Stomach (tissue), 9 donors: ENCODE data around the gene P3H4. TPM values are rescaled to one million over a fixed set of nuclear protein-coding genes. Genes with fewer than 3 reads are reported as not detected.

ENCODE experiments used
- DNase-seq, 2 donors: peaks; one replicate each; pipeline versions ENCODE4 v3.0.0 to v3.0.0-alpha.2; 2013 to 2019
- H3K27ac ChIP-seq, 5 donors: fragments of 200-600 bp in 4 of 5; sonication (generic) in 4 of 5; one replicate each; pipeline ENCODE4 v1.5.1; 2013 to 2019; ENCODE audit warnings: mild to moderate bottlenecking in 1 of 5, moderate library complexity in 1 of 5
- H3K27me3 ChIP-seq, 3 donors: fragments of 200-600 bp; sonication (generic); one replicate each; pipeline ENCODE4 v1.5.1; 2017 to 2019; ENCODE audit warnings: mixed run types in 1 of 3
- H3K36me3 ChIP-seq, 4 donors: fragments of 200-600 bp; sonication (generic); 1 replicate in 3 of 4; 2 replicates in 1 of 4; pipeline ENCODE4 v1.5.1; 2016 to 2019
- H3K4me1 ChIP-seq, 4 donors: fragments of 200-600 bp; sonication (generic); one replicate each; pipeline ENCODE4 v1.5.1; 2016 to 2019
- H3K4me3 ChIP-seq, 4 donors: fragments of 200-600 bp; sonication (generic) in 3 of 4; one replicate each; pipeline ENCODE4 v1.5.1; 2016 to 2019; ENCODE audit warnings: mild to moderate bottlenecking in 1 of 4
- H3K9me3 ChIP-seq, 4 donors: fragments of 200-600 bp; sonication (generic); one replicate each; pipeline ENCODE4 v1.5.1; 2016 to 2019
- EP300 ChIP-seq: sonication (generic); formaldehyde crosslinking; IDR thresholded peaks from one replicate; pipeline ENCODE4 v1.6.1; 2017; ENCODE audit warnings: antibody characterized with exemption
- POLR2A ChIP-seq, 4 donors: fragments of 450-650 bp; IDR thresholded peaks; one replicate each; pipeline ENCODE4 v1.6.1; 2016; ENCODE audit warnings: antibody characterized with exemption in 4 of 4, control low read depth in 2 of 4, mild to moderate bottlenecking in 1 of 4, moderate library complexity in 1 of 4
- POLR2AphosphoS5 ChIP-seq, 3 donors: sonication (generic); formaldehyde crosslinking; IDR thresholded peaks; one replicate each; pipeline ENCODE4 v1.6.1; 2016; ENCODE audit warnings: antibody characterized with exemption in 3 of 3
- WGBS, 5 donors: extraction: QIAGEN DNeasy Blood & Tissue Kit in 3 of 5; methylation state at CpG; one replicate each; pipeline versions ENCODE4 v1.1.5 to v1.1.7; 2013 to 2018; 5-methylcytosine and 5-hydroxymethylcytosine counted together
- intact Hi-C: fragments of 100-400 bp; cut with DNase I; formaldehyde crosslinking; loops from one replicate; pipeline ENCODE4 v1.15.1; 2023; ENCODE audit warnings: low total_unique reads
- polyA plus RNA-seq, 3 donors: library from polyadenylated mRNA; stranded (reverse); fragments of 200-250 nt; gene quantifications; one replicate each; pipeline ENCODE4 v1.2.3, GENCODE V29; 2013
- total RNA-seq, 5 donors: library from RNA; depleted of rRNA; stranded (reverse); fragments of >200 nt; gene quantifications; one replicate each; pipeline versions ENCODE4 v1.1.0 to v1.2.3, GENCODE V29; 2014 to 2016
- TF ChIP-seq, protein P1 (sequence below), 7 experiments: fragments of 450-650 bp in 4 of 7; fragments of 200-600 bp in 3 of 7; sonication (generic) in 3 of 7; IDR thresholded peaks; one replicate each; pipeline ENCODE4 v1.5.1; 2016 to 2019; ENCODE audit warnings: antibody characterized with exemption in 7 of 7, control low read depth in 2 of 7, mild to moderate bottlenecking in 1 of 7
- donor health status: healthy with polysubstance abuse.
- donor health status: Bipolar disorder and iron deficiency.
- donor health status: healthy.

P3H4 gene
- total and polyA plus RNA-seq, 8 donors, result 4.0 to 64.6 (median 7.6) TPM

DNA sequence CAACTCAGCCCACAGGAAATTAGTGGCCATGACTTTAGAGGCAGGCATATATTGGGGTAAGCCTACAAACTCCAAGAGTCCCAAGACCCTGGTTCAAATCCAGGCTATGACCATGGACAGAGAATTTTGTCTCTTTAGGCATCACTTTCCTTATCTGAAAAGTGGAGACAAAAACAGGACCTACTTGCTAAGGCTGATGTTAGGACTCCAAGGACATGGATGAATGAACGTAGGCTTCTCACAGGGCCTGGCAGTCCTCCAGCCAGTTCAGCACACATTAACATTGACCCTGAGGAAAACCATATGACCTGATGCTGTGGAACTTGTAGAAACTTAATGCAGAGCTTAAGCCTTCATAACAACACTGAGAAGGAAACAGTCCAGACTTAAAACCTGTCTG is 2.4 kb upstream of the P3H4 start:
- no peaks in the 10 kb centered on the region for H3K9me3 ChIP-seq
- peak overlapping the region in 1 of 5 donors; percentile 85 for H3K27ac ChIP-seq
- TF ChIP-seq POLR2A (IDR thresholded peaks at IDR 0.05), result no peak
- TF ChIP-seq, protein P1, sequence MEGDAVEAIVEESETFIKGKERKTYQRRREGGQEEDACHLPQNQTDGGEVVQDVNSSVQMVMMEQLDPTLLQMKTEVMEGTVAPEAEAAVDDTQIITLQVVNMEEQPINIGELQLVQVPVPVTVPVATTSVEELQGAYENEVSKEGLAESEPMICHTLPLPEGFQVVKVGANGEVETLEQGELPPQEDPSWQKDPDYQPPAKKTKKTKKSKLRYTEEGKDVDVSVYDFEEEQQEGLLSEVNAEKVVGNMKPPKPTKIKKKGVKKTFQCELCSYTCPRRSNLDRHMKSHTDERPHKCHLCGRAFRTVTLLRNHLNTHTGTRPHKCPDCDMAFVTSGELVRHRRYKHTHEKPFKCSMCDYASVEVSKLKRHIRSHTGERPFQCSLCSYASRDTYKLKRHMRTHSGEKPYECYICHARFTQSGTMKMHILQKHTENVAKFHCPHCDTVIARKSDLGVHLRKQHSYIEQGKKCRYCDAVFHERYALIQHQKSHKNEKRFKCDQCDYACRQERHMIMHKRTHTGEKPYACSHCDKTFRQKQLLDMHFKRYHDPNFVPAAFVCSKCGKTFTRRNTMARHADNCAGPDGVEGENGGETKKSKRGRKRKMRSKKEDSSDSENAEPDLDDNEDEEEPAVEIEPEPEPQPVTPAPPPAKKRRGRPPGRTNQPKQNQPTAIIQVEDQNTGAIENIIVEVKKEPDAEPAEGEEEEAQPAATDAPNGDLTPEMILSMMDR (IDR thresholded peaks at IDR 0.05), result no peak
- no peak for TF ChIP-seq POLR2AphosphoS5 (IDR thresholded peaks at IDR 0.05)
- no peak for TF ChIP-seq EP300
- intact Hi-C loops, result no loop called here
- H3K36me3 ChIP-seq, result peaks cover 0 to 7% (median 0%) of the 10 kb centered on the region in 4 donors
- 14 to 63% (median 31%) methylated on average over 1 of the region's 1 CpG for WGBS, 5 donors
- no peak overlapping the region for H3K4me3 ChIP-seq
- peak in 1 of 2 donors; percentile 43 for DNase-seq
- peaks cover 0 to 12% (median 0%) of the 10 kb centered on the region in 3 donors for H3K27me3 ChIP-seq
- H3K4me1 ChIP-seq, result peaks cover 27 to 48% (median 44%) of the 10 kb centered on the region in 4 donors

DNA sequence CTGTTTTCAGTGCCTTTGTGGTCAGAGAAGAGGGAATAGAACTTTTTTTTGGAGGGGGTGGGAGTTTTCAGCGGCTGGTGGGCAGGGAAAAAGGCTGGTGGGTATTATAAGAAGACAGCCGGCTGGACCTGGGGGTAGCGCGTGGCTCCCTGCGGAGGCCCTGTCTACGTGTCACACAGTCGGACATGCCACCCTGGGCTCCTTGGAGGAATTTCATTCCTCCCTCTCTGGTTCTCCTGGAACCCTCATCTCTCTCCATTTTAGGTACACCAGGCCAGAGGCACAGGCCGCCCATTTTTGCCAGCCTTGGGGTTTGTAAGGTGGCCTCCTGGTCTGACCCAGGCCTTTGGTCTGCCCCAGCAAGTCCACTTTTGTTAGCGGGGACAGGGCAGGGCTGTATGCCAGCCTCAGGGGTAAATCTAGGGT is 2.0 kb upstream of the P3H4 start:
- Histone ChIP-seq H3K4me3 (peak overlapping the region in 2 of 4 donors; percentile 65 to 74), H3K27ac (peak overlapping the region in 2 of 5 donors; percentile 56 to 85)

DNA sequence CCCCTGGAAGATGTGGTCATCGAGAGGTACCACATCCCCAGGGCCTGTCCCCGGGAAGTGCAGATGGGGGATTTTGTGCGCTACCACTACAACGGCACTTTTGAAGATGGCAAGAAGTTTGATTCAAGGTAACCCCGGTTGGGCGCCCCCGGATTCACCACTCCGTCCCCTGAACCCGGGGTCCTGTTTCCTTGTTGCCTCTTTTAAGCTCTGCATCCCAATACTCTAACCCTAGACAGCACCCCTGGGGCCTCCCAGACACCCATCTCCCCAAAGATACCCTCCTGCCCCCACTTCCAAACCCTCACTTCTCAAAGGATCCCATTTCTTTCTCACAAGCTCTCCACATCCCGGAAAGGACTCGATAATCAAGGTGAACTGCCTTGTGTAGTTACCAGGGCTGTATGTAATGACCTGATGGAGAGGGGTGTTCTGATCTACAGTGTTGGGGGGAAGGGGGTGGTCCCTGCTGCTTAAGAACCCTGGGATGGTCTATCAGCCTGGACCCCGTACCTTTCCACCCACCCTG is 1.5 kb upstream of the P3H4 start:
- intact Hi-C loops, result no loop called here
- Histone ChIP-seq H3K4me1 (peaks cover 27 to 50% (median 44%) of the 10 kb centered on the region in 4 donors), H3K4me3 (peak overlapping the region; percentile 65 to 74 (median 69)), H3K27me3 (peaks cover 0 to 12% (median 0%) of the 10 kb centered on the region in 3 donors), H3K27ac (peak overlapping the region in 4 of 5 donors; percentile 56 to 85 (median 71)), H3K9me3 (no peaks in the 10 kb centered on the region), H3K36me3 (peaks cover 0 to 8% (median 0%) of the 10 kb centered on the region in 4 donors)
- 22 to 38% (median 36%) methylated on average over 11 to 12 of the region's 12 CpGs for WGBS, 5 donors
- TF ChIP-seq, protein P1 (IDR thresholded peaks at IDR 0.05), result no peak
- TF ChIP-seq POLR2A (IDR thresholded peaks at IDR 0.05), result no peak
- no peak for TF ChIP-seq EP300
- no peak for TF ChIP-seq POLR2AphosphoS5 (IDR thresholded peaks at IDR 0.05)
- DNase-seq, result no peak

More for the DNA sequence above, 2.0 kb upstream of the P3H4 start:
- Histone ChIP-seq H3K36me3 (peaks cover 0 to 7% (median 0%) of the 10 kb centered on the region in 4 donors), H3K4me1 (peaks cover 27 to 50% (median 44%) of the 10 kb centered on the region in 4 donors), H3K9me3 (no peaks in the 10 kb centered on the region), H3K27me3 (peaks cover 0 to 12% (median 0%) of the 10 kb centered on the region in 3 donors)
- WGBS, 5 donors, result 74 to 86% (median 77%) methylated on average over 9 of the region's 9 CpGs
- intact Hi-C loops, result no loop called here
- DNase-seq, result no peak
- TF ChIP-seq EP300, result no peak
- no peak for TF ChIP-seq POLR2AphosphoS5 (IDR thresholded peaks at IDR 0.05)
- TF ChIP-seq POLR2A (IDR thresholded peaks at IDR 0.05), result no peak
- TF ChIP-seq, protein P1 (IDR thresholded peaks at IDR 0.05), result no peak

DNA sequence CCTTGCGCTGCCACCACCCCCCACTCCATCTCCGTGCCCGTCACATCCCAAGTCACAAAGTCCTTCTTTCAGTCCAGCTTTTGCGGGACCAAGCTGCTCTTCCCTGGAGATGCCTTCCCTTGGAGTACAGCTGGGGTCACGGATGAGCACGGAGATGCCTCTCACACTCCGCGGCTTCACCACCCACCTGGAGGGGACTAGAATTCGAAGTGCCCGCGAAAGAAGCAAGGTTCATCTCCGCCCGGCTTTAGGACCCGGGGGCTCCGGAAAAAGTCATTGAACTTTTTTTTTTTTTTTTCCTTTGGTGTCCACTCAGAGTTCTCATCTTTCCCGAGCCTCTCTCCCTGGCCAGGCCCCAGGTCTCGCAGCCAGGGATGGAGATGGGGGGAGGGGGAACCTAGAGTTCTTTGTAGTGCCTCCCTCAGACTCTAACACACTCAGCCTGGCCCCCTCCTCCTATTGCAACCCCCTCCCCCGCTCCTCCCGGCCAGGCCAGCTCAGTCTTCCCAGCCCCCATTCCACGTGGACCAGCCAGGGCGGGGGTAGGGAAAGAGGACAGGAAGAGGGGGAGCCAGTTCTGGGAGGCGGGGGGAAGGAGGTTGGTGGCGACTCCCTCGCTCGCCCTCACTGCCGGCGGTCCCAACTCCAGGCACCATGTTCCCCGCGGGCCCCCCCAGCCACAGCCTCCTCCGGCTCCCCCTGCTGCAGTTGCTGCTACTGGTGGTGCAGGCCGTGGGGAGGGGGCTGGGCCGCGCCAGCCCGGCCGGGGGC is 817 bp upstream of the P3H4 start, which contains the start of gene FKBP10:
Gene FKBP10, plus strand, starts transcription at position 624 of the 771 bp plus-strand sequence. Its CDS starts 31 bp downstream, at position 655.
- peaks cover 27 to 50% (median 44%) of the 10 kb centered on the region in 4 donors for H3K4me1 ChIP-seq
- 0 to 4% (median 3%) methylated on average over 28 to 35 of the region's 35 CpGs for WGBS, 5 donors

More for the DNA sequence above, 817 bp upstream of the P3H4 start, which contains the start of gene FKBP10:
- intact Hi-C loops, result no loop called here
- DNase-seq, result peak; percentile 39 to 94
- H3K9me3 ChIP-seq, result no peaks in the 10 kb centered on the region
- peak within 1 kb of the TSS; percentile 65 to 74 (median 69) for H3K4me3 ChIP-seq
- TF ChIP-seq, protein P1 (IDR thresholded peaks at IDR 0.05), result no peak
- TF ChIP-seq POLR2AphosphoS5 (IDR thresholded peaks at IDR 0.05) (no peak), POLR2A (IDR thresholded peaks at IDR 0.05) (no peak), EP300 (no peak)
- H3K27ac ChIP-seq, result peak within 1 kb of the TSS; percentile 58 to 85 (median 77)
- peaks cover 0 to 10% (median 0%) of the 10 kb centered on the region in 4 donors for H3K36me3 ChIP-seq
- H3K27me3 ChIP-seq, result peaks cover 0 to 12% (median 0%) of the 10 kb centered on the region in 3 donors
